Measurements from ENCODE around the gene STK16.

DNA sequence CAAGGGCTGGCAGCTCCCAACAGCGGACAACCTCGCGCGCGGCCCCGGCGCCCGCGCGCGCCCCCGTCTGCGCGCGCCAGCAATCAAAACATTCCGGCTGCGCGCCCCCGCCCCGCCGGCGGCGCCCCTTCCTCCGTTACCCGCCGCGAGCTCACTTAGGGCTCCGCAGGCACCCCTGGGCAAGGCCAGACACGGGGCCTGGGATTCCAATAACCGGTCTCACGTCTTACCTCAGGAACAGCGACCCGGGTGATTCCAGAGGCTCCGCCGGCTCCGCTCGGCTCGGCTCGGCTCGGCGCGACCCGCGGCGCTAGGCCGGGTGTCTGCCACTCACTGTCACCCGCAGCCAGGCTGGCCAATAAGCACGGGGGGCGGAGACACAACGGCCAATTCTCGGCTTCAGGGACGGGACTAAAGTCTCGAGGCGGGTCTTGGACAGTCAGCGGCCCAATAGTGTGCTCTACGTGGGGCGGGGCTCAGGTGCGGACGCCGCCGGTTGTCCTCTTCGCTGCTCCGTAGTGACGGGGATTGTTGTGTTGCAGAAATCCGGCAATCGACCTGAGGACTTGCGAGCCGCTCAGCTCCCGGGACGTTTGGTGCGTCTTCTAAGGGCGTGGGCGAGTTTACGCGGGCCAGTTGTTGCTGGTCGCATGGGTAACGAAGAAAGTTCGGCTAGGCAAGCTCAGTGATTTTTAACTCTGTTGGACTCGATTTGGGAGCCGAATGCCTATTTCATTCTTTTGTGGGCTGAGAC lies 15.8 kb upstream of the STK16 start, which contains the start of the genes ANKZF1 and ATG9A:
- TF ChIP-seq, protein P1, sequence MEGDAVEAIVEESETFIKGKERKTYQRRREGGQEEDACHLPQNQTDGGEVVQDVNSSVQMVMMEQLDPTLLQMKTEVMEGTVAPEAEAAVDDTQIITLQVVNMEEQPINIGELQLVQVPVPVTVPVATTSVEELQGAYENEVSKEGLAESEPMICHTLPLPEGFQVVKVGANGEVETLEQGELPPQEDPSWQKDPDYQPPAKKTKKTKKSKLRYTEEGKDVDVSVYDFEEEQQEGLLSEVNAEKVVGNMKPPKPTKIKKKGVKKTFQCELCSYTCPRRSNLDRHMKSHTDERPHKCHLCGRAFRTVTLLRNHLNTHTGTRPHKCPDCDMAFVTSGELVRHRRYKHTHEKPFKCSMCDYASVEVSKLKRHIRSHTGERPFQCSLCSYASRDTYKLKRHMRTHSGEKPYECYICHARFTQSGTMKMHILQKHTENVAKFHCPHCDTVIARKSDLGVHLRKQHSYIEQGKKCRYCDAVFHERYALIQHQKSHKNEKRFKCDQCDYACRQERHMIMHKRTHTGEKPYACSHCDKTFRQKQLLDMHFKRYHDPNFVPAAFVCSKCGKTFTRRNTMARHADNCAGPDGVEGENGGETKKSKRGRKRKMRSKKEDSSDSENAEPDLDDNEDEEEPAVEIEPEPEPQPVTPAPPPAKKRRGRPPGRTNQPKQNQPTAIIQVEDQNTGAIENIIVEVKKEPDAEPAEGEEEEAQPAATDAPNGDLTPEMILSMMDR (IDR thresholded peaks at IDR 0.05): no peak
- TF ChIP-seq POLR2A (IDR thresholded peaks at IDR 0.05) (peak; percentile 63), POLR2AphosphoS5 (IDR thresholded peaks at IDR 0.05) (peak; percentile 70 to 94 (median 93))

All from breast epithelium (tissue), 3 donors.